HG03060 (cell line): Measurements from ENCODE around the gene SLC30A10.
"Not testable (repeated sequence)": the region's sequence is repeated elsewhere in the genome, so short reads cannot be mapped to it uniquely, and the experiment has no call there.

Experiments used
- ATAC-seq: cut with Tn5 transposase; IDR thresholded peaks from one replicate; pipeline ENCODE4 v1.9.1; 2021; ENCODE audit warnings: low read depth, moderate number of reproducible peaks; ENCODE audit not compliant: unreplicated experiment

Gene SLC30A10

GRCh38 chr1:219927956-219928790 lies at the start of gene SLC30A10:
Gene SLC30A10, minus strand, starts transcription at chr1:219928557. Its CDS starts 117 bp downstream, at chr1:219928440.
- ATAC-seq = no peak

DNA sequence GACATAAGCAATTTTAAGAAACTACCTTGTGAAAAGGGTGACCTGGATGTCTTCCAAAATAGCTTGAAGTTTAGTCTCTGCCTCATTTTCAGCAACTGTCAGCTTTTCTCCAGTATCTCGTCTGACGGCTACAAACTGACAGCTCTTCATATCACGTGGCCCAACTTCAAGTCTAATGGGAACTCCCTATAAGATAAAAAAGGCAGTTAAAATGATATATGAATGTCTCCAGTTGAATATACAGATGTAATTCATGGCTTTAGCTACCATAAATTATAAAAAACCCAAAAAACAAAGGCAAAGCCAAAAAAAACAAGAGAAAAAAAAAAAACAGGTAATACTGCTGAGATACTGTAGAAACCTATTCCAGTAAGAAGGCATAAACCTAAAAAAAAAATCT lies 44.9 kb upstream of the SLC30A10 start:
- no peak for ATAC-seq

DNA sequence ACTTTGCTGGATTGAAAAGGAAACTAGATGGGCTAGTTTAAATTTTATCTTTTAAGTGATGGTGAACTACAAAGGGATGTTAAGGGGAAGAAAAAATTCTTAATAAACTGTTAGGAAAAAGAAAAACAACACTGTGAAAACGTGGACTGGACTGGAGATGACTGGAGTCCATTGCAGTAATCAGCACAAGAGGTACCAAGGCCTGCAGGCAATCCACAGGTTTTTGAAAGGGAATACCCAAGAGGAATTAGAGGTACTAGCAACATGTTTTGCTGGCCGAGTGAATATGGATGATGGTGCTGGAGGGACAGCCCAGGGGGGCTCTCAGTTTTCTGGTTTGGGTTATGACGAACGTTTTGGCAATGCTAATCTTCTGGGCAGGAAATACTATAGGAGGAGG lies 39.0 kb upstream of the SLC30A10 start:
- no peak for ATAC-seq

DNA sequence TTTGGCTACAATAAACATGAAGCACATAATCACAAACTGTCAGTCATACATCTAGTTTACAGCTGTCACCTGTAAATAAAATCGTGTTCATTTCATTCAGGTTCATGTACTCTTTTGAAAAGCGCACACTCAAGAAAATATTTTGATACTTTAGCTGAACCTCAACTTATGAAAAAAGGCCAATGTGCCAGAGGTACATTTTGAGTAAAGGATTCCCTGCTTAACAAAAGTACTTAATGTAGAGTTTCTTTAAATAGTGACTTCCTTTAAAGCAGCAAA lies 37.7 kb upstream of the SLC30A10 start:
- ATAC-seq = no peak

DNA sequence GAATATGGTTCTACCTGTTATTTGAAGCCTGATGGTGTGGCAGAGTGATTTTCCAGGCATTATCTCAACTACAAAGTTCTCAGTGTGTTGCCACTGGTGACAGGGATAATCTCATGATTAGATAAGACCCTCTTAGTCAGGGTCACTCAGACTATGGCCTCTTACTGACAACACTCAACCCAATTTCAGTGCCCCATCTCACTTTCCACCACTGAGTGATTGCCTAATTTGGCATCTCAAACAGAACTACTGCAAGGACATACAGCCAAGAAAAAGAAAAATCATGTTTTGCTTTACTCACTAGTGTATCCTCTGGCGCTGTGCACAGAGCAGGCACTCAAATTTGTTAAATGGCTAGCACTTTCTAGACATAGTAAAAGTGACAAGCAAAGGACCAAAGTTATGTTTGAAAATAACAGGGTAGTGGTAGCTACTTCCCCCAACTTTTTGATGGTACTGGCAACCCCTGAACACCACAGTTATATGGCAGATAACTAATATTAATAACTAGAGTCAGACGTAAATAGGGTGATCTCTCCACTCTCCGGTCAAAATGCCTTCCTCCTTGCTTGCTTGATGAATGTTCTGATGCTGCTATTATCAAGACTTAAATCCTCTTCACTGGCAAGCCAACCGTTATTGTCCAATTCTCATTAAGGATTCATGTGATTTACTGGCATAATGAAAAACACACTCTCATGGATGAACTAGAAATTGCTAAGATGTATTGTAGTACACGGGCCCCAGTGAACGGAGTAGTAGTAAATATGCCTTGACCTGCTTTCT lies 37.1 kb upstream of the SLC30A10 start:
- no peak for ATAC-seq

DNA sequence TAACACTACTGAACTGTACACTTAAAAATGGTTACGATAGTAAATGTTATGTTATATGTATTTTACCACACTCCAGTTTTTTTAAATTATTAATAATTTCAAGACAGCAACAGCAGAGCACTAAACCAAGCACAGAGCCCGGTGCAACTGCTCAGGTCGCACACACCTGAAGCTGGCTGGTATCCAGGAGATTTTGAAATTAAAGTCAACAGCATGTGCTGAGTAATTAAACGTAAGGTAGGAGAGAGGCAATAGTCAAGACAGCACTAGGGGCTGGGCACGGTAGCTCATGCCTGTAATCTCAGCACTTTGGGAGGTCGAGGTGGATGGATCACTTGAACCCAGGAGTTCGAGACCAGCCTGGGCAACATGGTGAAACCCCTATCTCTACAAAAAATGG lies 35.1 kb upstream of the SLC30A10 start:
- no peak for ATAC-seq

DNA sequence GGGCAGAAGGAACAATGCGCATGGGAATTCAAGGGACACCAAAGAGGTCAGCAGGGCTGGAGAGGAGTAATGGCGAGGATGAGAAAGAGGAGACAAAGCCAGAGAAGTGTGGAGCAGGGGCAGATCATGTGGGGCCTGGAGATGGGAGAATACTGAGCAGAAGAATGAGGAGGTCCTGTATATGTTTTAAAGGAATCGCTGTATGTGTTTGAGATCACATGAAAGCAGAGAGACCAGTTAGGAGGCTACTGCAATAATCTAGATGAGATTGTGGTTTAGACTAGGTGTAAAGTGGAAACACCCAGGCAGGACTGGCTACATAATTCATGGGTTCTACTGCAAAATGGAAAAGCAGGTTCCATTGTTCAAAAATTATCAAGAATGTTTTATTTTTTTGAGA lies 33.3 kb upstream of the SLC30A10 start:
- no peak for ATAC-seq

GRCh38 chr1:219959540-219960203 lies 31.3 kb upstream of the SLC30A10 start:
- no peak for ATAC-seq

DNA sequence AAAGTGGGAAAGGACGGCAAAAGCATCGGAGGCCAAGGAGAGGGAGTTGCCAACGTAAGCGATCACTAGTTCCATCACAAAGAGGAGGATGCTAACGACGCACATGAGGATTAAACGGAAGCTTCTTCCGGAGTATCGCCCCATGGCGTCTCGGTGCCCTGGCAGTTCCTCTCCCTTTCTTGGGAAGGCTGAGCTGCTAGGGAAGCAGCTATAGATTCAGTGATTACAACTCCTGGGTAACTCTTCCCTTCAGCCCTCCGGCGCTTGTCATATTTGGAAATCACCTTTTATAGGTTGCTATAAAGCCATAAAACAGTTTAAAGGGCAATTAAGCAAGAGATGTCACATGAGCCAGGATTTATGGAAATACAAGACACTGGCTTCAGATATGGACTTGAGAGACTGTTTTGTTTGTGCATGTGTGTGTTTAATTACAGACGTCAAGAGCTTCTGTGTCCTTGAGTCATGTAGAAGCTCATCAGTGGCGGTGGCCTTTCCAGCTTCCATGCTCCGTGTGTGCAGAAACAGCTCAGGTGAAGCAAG lies 30.6 kb upstream of the SLC30A10 start:
- ATAC-seq = no peak

DNA sequence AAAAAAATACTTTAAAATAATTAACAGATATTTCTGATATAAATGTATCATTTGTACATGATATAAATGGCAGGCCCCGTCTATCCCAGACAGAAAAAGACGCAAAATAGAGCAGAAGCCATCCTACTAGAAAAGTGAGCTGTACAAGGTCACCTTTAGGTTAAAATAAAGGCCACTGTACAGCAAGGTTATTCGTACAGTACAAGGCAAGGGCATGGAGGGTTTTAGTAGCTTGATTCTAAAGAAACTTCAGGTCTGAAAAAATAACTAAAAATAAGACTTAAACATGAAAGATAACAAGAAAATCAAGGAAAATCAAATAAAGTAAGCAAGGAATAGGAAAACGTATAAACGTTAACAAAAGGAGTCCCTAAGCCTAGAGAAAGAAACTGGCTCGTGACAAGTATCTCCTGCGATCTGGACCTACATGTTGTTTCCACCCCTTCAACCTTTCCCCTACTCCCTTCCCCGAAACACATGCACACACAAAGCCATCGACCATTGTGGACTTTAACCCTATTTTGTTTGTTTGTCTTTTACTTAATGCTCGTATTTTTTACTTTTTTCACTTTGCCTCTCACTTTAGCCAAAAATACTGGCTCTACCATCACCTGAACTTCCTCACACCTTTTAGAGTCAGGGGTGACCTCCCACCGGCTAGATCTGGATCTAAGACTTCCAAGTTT lies 26.5 kb upstream of the SLC30A10 start:
- ATAC-seq = no peak

DNA sequence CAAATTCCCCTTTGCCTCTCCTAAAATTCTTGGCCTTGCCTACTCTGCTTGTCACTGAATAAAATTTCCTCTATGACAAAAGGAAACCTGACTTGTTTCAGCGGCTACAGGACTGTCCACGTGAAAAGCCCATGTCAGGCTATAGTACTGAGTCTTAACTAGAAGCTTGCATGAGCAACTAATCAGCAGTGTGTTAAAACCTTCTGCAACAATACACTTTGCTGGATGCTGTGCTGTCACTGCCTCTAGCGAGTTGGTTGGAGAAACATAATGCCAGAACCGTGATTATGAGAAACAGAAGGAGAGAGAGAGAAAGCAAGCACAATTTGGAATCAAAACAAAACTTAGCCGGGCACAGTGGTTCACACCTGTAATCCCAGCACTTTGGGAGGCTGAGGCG lies 25.7 kb upstream of the SLC30A10 start:
- ATAC-seq = no peak

DNA sequence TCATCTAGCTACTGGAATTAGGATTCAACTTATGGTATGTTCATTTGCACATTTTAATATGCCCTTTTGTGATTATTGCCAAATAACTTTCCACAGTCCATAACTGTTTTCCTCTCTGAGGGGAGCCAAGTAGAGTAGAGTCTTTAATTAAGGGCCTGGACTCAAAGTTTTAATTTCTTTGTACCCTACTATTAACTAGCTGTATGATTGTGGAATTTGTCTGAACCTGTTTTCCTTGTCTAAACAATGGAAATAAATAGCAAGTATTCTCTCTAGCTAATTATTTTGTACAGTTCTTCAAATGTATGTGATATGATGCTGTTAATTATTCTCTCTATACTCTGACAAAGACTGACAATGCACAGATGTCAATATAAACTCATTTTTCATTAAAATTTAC lies 24.0 kb upstream of the SLC30A10 start:
- ATAC-seq = no peak

GRCh38 chr1:219949227-219949626 lies 20.9 kb upstream of the SLC30A10 start:
- not testable (repeated sequence) for ATAC-seq

DNA sequence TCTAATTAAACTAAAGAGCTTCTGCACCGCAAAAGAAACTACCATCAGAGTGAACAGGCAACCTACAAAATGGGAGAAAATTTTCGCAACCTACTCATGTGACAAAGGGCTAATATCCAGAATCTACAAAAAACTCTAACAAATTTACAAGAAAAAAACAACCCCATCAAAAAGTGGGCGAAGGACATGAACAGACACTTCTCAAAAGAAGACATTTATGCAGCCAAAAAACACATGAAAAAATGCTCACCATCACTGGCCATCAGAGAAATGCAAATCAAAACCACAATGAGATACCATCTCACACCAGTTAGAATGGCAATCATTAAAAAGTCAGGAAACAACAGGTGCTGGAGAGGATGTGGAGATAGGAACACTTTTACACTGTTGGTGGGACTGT lies 20.4 kb upstream of the SLC30A10 start:
- ATAC-seq = not testable (repeated sequence)

GRCh38 chr1:219945795-219946194 lies 17.4 kb upstream of the SLC30A10 start:
- ATAC-seq = peak; percentile 71

DNA sequence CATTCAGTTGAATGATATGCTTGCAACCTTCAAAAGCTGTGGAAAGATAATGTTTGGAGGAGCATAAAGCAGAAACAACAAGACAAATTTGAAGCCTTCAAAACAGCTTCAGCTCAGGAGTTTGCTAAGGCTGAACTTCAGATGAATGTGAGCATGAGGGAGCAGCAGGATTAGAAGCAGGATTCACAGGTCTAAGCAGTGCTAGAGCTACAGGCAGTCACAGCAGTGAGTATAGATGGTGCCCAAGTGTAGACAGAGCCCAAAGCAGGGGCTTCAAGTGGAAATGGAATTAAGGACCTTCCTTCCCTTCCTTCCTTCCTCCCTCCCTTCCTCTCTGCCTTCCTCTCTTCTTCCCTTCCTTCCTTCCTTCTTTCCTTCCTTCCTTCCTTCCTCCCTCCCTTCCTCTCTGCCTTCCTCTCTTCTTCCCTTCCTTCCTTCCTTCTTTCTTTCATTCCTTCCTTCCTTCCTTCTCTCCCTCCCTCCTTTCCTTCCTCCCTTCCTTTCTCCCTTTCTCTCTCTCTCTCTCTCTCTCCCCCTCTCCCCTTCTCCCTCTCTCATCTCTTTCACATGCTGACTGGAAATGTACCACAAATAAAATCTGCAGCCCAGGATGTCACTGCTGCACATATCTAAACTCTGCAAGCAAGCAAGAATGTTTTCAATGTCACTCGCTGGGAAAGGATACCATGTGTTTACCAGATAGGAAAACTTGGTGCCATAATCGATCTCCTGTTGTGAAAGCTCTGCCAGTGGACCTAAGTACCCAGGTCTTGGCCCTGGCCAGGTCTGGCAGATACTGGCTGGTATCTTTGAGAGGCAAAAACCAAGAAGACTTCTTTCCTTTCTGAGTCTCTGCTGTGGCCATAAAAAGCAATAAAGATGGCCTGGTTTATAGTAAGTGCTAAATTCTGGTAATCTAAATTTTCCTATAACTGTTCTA lies 13.1 kb upstream of the SLC30A10 start:
- ATAC-seq = no peak

DNA sequence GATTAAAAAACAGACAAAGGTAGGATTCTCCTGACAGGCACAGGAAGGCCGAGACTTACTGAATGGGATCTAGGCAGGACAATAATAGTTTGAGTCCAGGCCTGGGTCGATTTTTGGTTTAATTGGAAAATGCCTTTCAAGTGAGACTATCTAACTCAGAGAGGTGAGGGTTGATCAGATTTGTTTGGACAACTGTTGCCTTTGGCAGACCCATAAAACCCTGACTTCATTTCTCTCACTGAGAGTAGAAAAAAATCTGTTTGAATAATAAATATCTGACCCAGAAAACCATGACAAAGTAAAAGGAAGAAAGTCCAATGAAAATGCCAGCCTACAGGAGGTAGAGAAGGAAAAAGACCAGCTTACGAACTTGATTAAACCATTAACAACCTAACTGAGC lies 12.3 kb upstream of the SLC30A10 start:
- ATAC-seq = no peak

DNA sequence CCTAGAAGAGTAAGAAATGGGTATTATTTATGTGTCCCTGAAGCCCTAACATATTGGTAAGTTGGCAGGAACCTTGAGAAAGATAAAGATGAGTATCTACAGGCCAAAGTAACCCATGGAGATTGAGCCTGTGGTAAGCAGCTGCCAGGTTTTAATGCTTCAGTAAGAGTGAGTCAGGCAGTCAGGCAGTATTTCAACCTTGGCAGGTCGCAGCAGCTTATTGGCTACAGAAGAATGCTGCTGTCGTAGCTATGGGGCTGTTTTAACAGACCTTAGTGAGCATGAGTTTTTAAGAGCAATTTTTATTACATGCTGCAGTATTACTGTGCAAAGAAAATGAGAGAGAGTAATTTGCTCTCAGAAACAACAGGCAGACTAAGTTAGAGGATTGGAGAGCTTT lies 10.3 kb upstream of the SLC30A10 start:
- ATAC-seq = no peak

DNA sequence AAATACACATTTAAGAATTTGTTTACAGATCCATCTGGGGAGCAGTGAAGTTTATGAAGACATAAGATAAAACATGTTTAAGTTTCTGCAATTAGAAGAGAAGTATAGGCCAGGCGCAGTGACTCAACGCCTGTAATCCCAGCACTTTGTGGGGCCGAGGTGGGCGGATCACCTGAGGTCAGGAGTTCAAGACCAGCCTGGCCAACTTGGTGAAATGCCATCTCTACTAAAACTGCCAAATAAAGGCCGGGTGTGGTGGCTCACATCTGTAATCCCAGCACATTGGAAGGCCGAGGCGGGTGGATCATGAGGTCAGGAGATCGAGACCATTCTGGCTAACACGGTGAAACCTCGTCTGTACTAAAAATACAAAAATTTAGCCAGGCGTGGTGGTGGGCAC lies 5.4 kb upstream of the SLC30A10 start:
- not testable (repeated sequence) for ATAC-seq

- no peak for ATAC-seq
These were observed 2.7 kb upstream of the SLC30A10 start for GRCh38 chr1:219931033-219931432.
